Activated naive CD4-positive, alpha-beta T cell treated with anti-CD3 and anti-CD28 coated beads, Interleukin-2, amount 50 U/mL, for 24 hours (primary cell): ENCODE measurements around the gene PCNT.
A peak's percentile ranks its signal among the peaks of the same experiment; 100 is the strongest.

Experiments
- H3K27ac Mint-ChIP-seq: one replicate; pipeline ENCODE4 v1.8.0; 2021; ENCODE audit warnings: mild to moderate bottlenecking, mixed read lengths
- H3K27me3 Mint-ChIP-seq: one replicate; pipeline ENCODE4 v1.8.0; 2021; ENCODE audit warnings: mixed read lengths
- H3K36me3 Mint-ChIP-seq: one replicate; pipeline ENCODE4 v1.8.0; 2021; ENCODE audit warnings: mixed read lengths
- H3K4me1 Mint-ChIP-seq: one replicate; pipeline ENCODE4 v1.8.0; 2021; ENCODE audit warnings: mixed read lengths
- H3K4me3 Mint-ChIP-seq: one replicate; pipeline ENCODE4 v1.8.0; 2021; ENCODE audit warnings: mild to moderate bottlenecking, mixed read lengths
- H3K9me3 Mint-ChIP-seq: one replicate; pipeline ENCODE4 v1.8.0; 2021; ENCODE audit warnings: mixed read lengths

Gene PCNT

GRCh38 chr21:46319186-46319585, 4.8 kb upstream of the PCNT start:
- H3K27me3 Mint-ChIP-seq, result no peaks in the 10 kb centered on the region
- H3K4me3 Mint-ChIP-seq, result no peak overlapping the region
- H3K27ac Mint-ChIP-seq, result no peak overlapping the region
- no peaks in the 10 kb centered on the region for H3K9me3 Mint-ChIP-seq
- H3K4me1 Mint-ChIP-seq, result peaks cover 23% of the 10 kb centered on the region
- H3K36me3 Mint-ChIP-seq, result no peaks in the 10 kb centered on the region

GRCh38 chr21:46320331-46320801, 3.6 kb upstream of the PCNT start:
- Mint-ChIP-seq H3K36me3 (no peaks in the 10 kb centered on the region), H3K9me3 (no peaks in the 10 kb centered on the region), H3K27ac (no peak overlapping the region), H3K4me3 (no peak overlapping the region), H3K4me1 (peaks cover 25% of the 10 kb centered on the region), H3K27me3 (no peaks in the 10 kb centered on the region)

GRCh38 chr21:46322351-46323226, 1.4 kb upstream of the PCNT start:
- H3K36me3 Mint-ChIP-seq, result no peaks in the 10 kb centered on the region
- H3K27ac Mint-ChIP-seq, result no peak overlapping the region

GRCh38 chr21:46323227-46323709, 688 bp upstream of the PCNT start:
- peak overlapping the region; percentile 74 for H3K27ac Mint-ChIP-seq
- H3K36me3 Mint-ChIP-seq, result no peaks in the 10 kb centered on the region
- peaks cover 36% of the 10 kb centered on the region for H3K4me1 Mint-ChIP-seq
- H3K9me3 Mint-ChIP-seq, result no peaks in the 10 kb centered on the region
- peak overlapping the region; percentile 98 for H3K4me3 Mint-ChIP-seq
- no peaks in the 10 kb centered on the region for H3K27me3 Mint-ChIP-seq

More at GRCh38 chr21:46322351-46323226, 1.4 kb upstream of the PCNT start:
- Mint-ChIP-seq H3K27me3 (no peaks in the 10 kb centered on the region), H3K4me1 (peaks cover 36% of the 10 kb centered on the region), H3K4me3 (peak overlapping the region; percentile 98), H3K9me3 (no peaks in the 10 kb centered on the region)

- Mint-ChIP-seq H3K9me3 (no peaks in the 10 kb centered on the region), H3K27ac (no peak overlapping the region), H3K4me1 (peaks cover 36% of the 10 kb centered on the region), H3K27me3 (no peaks in the 10 kb centered on the region), H3K4me3 (peak overlapping the region; percentile 98), H3K36me3 (no peaks in the 10 kb centered on the region)
Observed at GRCh38 chr21:46324390-46325072, 575 bp downstream of the PCNT start.

- Mint-ChIP-seq H3K9me3 (no peaks in the 10 kb centered on the region), H3K4me1 (peaks cover 36% of the 10 kb centered on the region), H3K4me3 (peak overlapping the region; percentile 76), H3K27ac (peak overlapping the region; percentile 52), H3K27me3 (no peaks in the 10 kb centered on the region), H3K36me3 (no peaks in the 10 kb centered on the region)
Observed at GRCh38 chr21:46325073-46325912, 1.3 kb downstream of the PCNT start.

- Mint-ChIP-seq H3K9me3 (no peaks in the 10 kb centered on the region), H3K36me3 (peaks cover 4% of the 10 kb centered on the region), H3K27ac (no peak overlapping the region), H3K27me3 (no peaks in the 10 kb centered on the region), H3K4me3 (peak overlapping the region; percentile 1), H3K4me1 (peaks cover 29% of the 10 kb centered on the region)
Observed at GRCh38 chr21:46326110-46326703, 2.3 kb downstream of the PCNT start.

- H3K9me3 Mint-ChIP-seq, result no peaks in the 10 kb centered on the region
- H3K27me3 Mint-ChIP-seq, result no peaks in the 10 kb centered on the region
- H3K4me3 Mint-ChIP-seq, result no peak overlapping the region
- no peak overlapping the region for H3K27ac Mint-ChIP-seq
- H3K36me3 Mint-ChIP-seq, result peaks cover 4% of the 10 kb centered on the region
- peaks cover 17% of the 10 kb centered on the region for H3K4me1 Mint-ChIP-seq
Observed at GRCh38 chr21:46327711-46328110, 3.8 kb downstream of the PCNT start.

GRCh38 chr21:46328151-46328550, 4.2 kb downstream of the PCNT start:
- H3K9me3 Mint-ChIP-seq, result no peaks in the 10 kb centered on the region

GRCh38 chr21:46329796-46330195, 5.8 kb downstream of the PCNT start:
- H3K9me3 Mint-ChIP-seq, result no peaks in the 10 kb centered on the region
- no peaks in the 10 kb centered on the region for H3K27me3 Mint-ChIP-seq
- peaks cover 5% of the 10 kb centered on the region for H3K36me3 Mint-ChIP-seq
- H3K4me3 Mint-ChIP-seq, result no peak overlapping the region
- peaks cover 13% of the 10 kb centered on the region for H3K4me1 Mint-ChIP-seq
- H3K27ac Mint-ChIP-seq, result no peak overlapping the region

More at GRCh38 chr21:46328151-46328550, 4.2 kb downstream of the PCNT start:
- Mint-ChIP-seq H3K4me1 (peaks cover 15% of the 10 kb centered on the region), H3K4me3 (no peak overlapping the region), H3K27ac (no peak overlapping the region), H3K36me3 (peaks cover 4% of the 10 kb centered on the region), H3K27me3 (no peaks in the 10 kb centered on the region)

GRCh38 chr21:46334351-46335140, 10.6 kb downstream of the PCNT start:
- H3K27me3 Mint-ChIP-seq, result no peaks in the 10 kb centered on the region
- H3K27ac Mint-ChIP-seq, result no peak overlapping the region

GRCh38 chr21:46336603-46337002, 12.6 kb downstream of the PCNT start:
- Mint-ChIP-seq H3K4me1 (no peaks in the 10 kb centered on the region), H3K36me3 (peaks cover 20% of the 10 kb centered on the region), H3K27ac (no peak overlapping the region), H3K27me3 (no peaks in the 10 kb centered on the region), H3K4me3 (no peak overlapping the region), H3K9me3 (no peaks in the 10 kb centered on the region)

More at GRCh38 chr21:46334351-46335140, 10.6 kb downstream of the PCNT start:
- Mint-ChIP-seq H3K4me1 (no peaks in the 10 kb centered on the region), H3K36me3 (peaks cover 18% of the 10 kb centered on the region), H3K4me3 (no peak overlapping the region), H3K9me3 (no peaks in the 10 kb centered on the region)

GRCh38 chr21:46340998-46341397, 17.0 kb downstream of the PCNT start:
- Mint-ChIP-seq H3K27ac (no peak overlapping the region), H3K9me3 (no peaks in the 10 kb centered on the region), H3K36me3 (peaks cover 19% of the 10 kb centered on the region), H3K4me1 (peaks cover 5% of the 10 kb centered on the region), H3K27me3 (no peaks in the 10 kb centered on the region), H3K4me3 (no peak overlapping the region)

GRCh38 chr21:46344219-46344915, 20.4 kb downstream of the PCNT start:
- Mint-ChIP-seq H3K36me3 (peaks cover 11% of the 10 kb centered on the region), H3K27ac (no peak overlapping the region), H3K27me3 (no peaks in the 10 kb centered on the region), H3K4me3 (no peak overlapping the region), H3K9me3 (no peaks in the 10 kb centered on the region), H3K4me1 (peaks cover 5% of the 10 kb centered on the region)
